Measurements from ENCODE around the gene LMO7. TPM values are rescaled to one million over a fixed set of nuclear protein-coding genes. Genes with fewer than 3 reads are reported as not detected.

The LMO7 gene
- total and polyA plus RNA-seq, 2 of the 8 experiments (the other 6 are each of a cell fraction or from before 2014, with no cell fraction given): 8.1 to 28.3 TPM

- TF ChIP-seq, protein P1, sequence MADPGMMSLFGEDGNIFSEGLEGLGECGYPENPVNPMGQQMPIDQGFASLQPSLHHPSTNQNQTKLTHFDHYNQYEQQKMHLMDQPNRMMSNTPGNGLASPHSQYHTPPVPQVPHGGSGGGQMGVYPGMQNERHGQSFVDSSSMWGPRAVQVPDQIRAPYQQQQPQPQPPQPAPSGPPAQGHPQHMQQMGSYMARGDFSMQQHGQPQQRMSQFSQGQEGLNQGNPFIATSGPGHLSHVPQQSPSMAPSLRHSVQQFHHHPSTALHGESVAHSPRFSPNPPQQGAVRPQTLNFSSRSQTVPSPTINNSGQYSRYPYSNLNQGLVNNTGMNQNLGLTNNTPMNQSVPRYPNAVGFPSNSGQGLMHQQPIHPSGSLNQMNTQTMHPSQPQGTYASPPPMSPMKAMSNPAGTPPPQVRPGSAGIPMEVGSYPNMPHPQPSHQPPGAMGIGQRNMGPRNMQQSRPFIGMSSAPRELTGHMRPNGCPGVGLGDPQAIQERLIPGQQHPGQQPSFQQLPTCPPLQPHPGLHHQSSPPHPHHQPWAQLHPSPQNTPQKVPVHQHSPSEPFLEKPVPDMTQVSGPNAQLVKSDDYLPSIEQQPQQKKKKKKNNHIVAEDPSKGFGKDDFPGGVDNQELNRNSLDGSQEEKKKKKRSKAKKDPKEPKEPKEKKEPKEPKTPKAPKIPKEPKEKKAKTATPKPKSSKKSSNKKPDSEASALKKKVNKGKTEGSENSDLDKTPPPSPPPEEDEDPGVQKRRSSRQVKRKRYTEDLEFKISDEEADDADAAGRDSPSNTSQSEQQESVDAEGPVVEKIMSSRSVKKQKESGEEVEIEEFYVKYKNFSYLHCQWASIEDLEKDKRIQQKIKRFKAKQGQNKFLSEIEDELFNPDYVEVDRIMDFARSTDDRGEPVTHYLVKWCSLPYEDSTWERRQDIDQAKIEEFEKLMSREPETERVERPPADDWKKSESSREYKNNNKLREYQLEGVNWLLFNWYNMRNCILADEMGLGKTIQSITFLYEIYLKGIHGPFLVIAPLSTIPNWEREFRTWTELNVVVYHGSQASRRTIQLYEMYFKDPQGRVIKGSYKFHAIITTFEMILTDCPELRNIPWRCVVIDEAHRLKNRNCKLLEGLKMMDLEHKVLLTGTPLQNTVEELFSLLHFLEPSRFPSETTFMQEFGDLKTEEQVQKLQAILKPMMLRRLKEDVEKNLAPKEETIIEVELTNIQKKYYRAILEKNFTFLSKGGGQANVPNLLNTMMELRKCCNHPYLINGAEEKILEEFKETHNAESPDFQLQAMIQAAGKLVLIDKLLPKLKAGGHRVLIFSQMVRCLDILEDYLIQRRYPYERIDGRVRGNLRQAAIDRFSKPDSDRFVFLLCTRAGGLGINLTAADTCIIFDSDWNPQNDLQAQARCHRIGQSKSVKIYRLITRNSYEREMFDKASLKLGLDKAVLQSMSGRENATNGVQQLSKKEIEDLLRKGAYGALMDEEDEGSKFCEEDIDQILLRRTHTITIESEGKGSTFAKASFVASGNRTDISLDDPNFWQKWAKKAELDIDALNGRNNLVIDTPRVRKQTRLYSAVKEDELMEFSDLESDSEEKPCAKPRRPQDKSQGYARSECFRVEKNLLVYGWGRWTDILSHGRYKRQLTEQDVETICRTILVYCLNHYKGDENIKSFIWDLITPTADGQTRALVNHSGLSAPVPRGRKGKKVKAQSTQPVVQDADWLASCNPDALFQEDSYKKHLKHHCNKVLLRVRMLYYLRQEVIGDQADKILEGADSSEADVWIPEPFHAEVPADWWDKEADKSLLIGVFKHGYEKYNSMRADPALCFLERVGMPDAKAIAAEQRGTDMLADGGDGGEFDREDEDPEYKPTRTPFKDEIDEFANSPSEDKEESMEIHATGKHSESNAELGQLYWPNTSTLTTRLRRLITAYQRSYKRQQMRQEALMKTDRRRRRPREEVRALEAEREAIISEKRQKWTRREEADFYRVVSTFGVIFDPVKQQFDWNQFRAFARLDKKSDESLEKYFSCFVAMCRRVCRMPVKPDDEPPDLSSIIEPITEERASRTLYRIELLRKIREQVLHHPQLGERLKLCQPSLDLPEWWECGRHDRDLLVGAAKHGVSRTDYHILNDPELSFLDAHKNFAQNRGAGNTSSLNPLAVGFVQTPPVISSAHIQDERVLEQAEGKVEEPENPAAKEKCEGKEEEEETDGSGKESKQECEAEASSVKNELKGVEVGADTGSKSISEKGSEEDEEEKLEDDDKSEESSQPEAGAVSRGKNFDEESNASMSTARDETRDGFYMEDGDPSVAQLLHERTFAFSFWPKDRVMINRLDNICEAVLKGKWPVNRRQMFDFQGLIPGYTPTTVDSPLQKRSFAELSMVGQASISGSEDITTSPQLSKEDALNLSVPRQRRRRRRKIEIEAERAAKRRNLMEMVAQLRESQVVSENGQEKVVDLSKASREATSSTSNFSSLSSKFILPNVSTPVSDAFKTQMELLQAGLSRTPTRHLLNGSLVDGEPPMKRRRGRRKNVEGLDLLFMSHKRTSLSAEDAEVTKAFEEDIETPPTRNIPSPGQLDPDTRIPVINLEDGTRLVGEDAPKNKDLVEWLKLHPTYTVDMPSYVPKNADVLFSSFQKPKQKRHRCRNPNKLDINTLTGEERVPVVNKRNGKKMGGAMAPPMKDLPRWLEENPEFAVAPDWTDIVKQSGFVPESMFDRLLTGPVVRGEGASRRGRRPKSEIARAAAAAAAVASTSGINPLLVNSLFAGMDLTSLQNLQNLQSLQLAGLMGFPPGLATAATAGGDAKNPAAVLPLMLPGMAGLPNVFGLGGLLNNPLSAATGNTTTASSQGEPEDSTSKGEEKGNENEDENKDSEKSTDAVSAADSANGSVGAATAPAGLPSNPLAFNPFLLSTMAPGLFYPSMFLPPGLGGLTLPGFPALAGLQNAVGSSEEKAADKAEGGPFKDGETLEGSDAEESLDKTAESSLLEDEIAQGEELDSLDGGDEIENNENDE (IDR thresholded peaks at IDR 0.05; ENCODE audit: insufficient replicate concordance, low read length): peak; percentile 42
These were observed 189.0 kb downstream of the LMO7 start (continued) for GRCh38 chr13:75825161-75825560.
